CD14-positive monocyte (primary cell): ENCODE data around the gene ATF6. TPM values are rescaled to one million over a fixed set of nuclear protein-coding genes. Genes with fewer than 3 reads are reported as not detected.

Experiments used
- DNase-seq, 3 donors: peaks; one replicate each; pipeline ENCODE4 v3.0.0-alpha.2; 2011 to 2022
- H2AFZ ChIP-seq: 2 replicates; pipeline ENCODE4 v1.6.0; 2012; ENCODE audit warnings: mild to moderate bottlenecking, low read depth, low read length, inconsistent platforms; ENCODE audit not compliant: insufficient read depth, poor library complexity, severe bottlenecking
- H3K27ac ChIP-seq, 2 donors: 1 replicate in 1 of 2; 2 replicates in 1 of 2; pipeline ENCODE4 v1.5.1; 2012 to 2013; ENCODE audit warnings: low read length in 2 of 2, control low read depth in 1 of 2, inconsistent platforms in 1 of 2, low read depth in 1 of 2, mild to moderate bottlenecking in 1 of 2
- H3K27me3 ChIP-seq, 2 donors: one replicate each; pipeline versions ENCODE4 v1.6.0 to v1.6.1; 2011 to 2013; ENCODE audit warnings: low read length in 2 of 2; ENCODE audit not compliant: control insufficient read depth in 2 of 2, insufficient read depth in 2 of 2
- H3K36me3 ChIP-seq, 2 donors: replicated peaks in 1 of 2; 1 replicate in 1 of 2; 2 replicates in 1 of 2; pipeline versions ENCODE4 v1.5.1 to v1.6.1; 2012 to 2013; ENCODE audit warnings: low read length in 2 of 2, control low read depth in 1 of 2, inconsistent platforms in 1 of 2, mild to moderate bottlenecking in 1 of 2; ENCODE audit not compliant: insufficient read depth in 2 of 2, control insufficient read depth in 1 of 2
- H3K4me1 ChIP-seq, 2 donors: 1 replicate in 1 of 2; 2 replicates in 1 of 2; pipeline versions ENCODE4 v1.5.1 to v1.6.1; 2012 to 2013; ENCODE audit warnings: low read length in 2 of 2, control low read depth in 1 of 2, inconsistent platforms in 1 of 2, mild to moderate bottlenecking in 1 of 2, moderate library complexity in 1 of 2; ENCODE audit not compliant: insufficient read depth in 2 of 2, control insufficient read depth in 1 of 2
- H3K4me2 ChIP-seq: replicated peaks from 2 replicates; pipeline ENCODE3; 2012; ENCODE audit warnings: low read length, moderate library complexity, mild to moderate bottlenecking; ENCODE audit not compliant: poor library complexity, severe bottlenecking; ENCODE audit errors: extremely low read depth
- H3K4me3 ChIP-seq, 3 experiments: fragments of 200-600 bp in 1 of 3; sonication (generic) in 1 of 3; replicated peaks in 1 of 3; 1 replicate in 2 of 3; 2 replicates in 1 of 3; pipeline ENCODE4 v1.5.1; 2011 to 2013; ENCODE audit warnings: low read length in 3 of 3, mild to moderate bottlenecking in 3 of 3, control low read depth in 2 of 3, low read depth in 2 of 3, inconsistent platforms in 1 of 3, moderate library complexity in 1 of 3
- H3K79me2 ChIP-seq: 2 replicates; pipeline ENCODE4 v1.6.0; 2012; ENCODE audit warnings: mild to moderate bottlenecking, control low read depth, inconsistent platforms, low read length, moderate library complexity; ENCODE audit not compliant: insufficient read depth
- H3K9ac ChIP-seq: 2 replicates; pipeline ENCODE4 v1.6.0; 2017; ENCODE audit warnings: low read length, mild to moderate bottlenecking; ENCODE audit not compliant: insufficient read depth, poor library complexity, severe bottlenecking
- H3K9me3 ChIP-seq, 2 donors: replicated peaks in 1 of 2; 1 replicate in 1 of 2; 2 replicates in 1 of 2; pipeline versions ENCODE4 v1.5.1 to v1.6.1; 2012 to 2013; ENCODE audit warnings: low read length in 2 of 2, control low read depth in 1 of 2; ENCODE audit not compliant: control insufficient read depth in 1 of 2, insufficient read depth in 1 of 2
- H4K20me1 ChIP-seq: 2 replicates; pipeline ENCODE4 v1.6.0; 2012; ENCODE audit warnings: mild to moderate bottlenecking, low read length, control low read depth, moderate library complexity; ENCODE audit not compliant: insufficient read depth
- H3K27ac Mint-ChIP-seq, 7 donors: one replicate each; pipeline ENCODE4 v1.8.0; 2020; ENCODE audit warnings: mild to moderate bottlenecking in 7 of 7, mixed read lengths in 7 of 7, moderate library complexity in 6 of 7, inconsistent platforms in 2 of 7
- H3K27me3 Mint-ChIP-seq, 3 donors: one replicate each; pipeline ENCODE4 v1.8.0; 2021 to 2022; ENCODE audit warnings: low read depth in 3 of 3, mild to moderate bottlenecking in 3 of 3, mixed read lengths in 3 of 3, moderate library complexity in 3 of 3, inconsistent platforms in 1 of 3
- H3K36me3 Mint-ChIP-seq, 2 donors: one replicate each; pipeline ENCODE4 v1.8.0; 2020; ENCODE audit warnings: mixed read lengths in 2 of 2, inconsistent platforms in 1 of 2, mild to moderate bottlenecking in 1 of 2
- H3K4me1 Mint-ChIP-seq: one replicate; pipeline ENCODE4 v1.8.0; 2020; ENCODE audit warnings: mild to moderate bottlenecking, mixed read lengths
- H3K4me3 Mint-ChIP-seq, 2 donors: one replicate each; pipeline ENCODE4 v1.8.0; 2020; ENCODE audit warnings: mild to moderate bottlenecking in 2 of 2, mixed read lengths in 2 of 2, moderate library complexity in 1 of 2
- H3K9me3 Mint-ChIP-seq, 7 donors: one replicate each; pipeline ENCODE4 v1.8.0; 2020 to 2022; ENCODE audit warnings: mixed read lengths in 7 of 7, mild to moderate bottlenecking in 6 of 7, moderate library complexity in 6 of 7, inconsistent platforms in 2 of 7
- WGBS: methylation state at CpG from one replicate; pipeline ENCODE4 v1.1.5; 2013; ENCODE audit warnings: missing lambda C conversion rate; ENCODE audit not compliant: insufficient coverage; 5-methylcytosine and 5-hydroxymethylcytosine counted together
- intact Hi-C, 2 donors: fragments of 100-400 bp; cut with micrococcal nuclease; formaldehyde crosslinking; loops; one replicate each; pipeline versions ENCODE4 v1.15.0 to v1.15.1; 2023
- polyA plus RNA-seq, 3 donors: library from polyadenylated mRNA; depleted of rRNA in 1 of 3; unstranded in 2 of 3; stranded (reverse) in 1 of 3; fragments of 300-500 nt in 2 of 3; fragments of >200 nt in 1 of 3; fragmentation: Illumina TruSeq in 2 of 3; gene quantifications; 1 replicate in 2 of 3; 2 replicates in 1 of 3; pipeline ENCODE4 v1.2.3, GENCODE V29; 2012 to 2021
- TF ChIP-seq, protein P1 (sequence below): fragments of 200-600 bp; IDR thresholded peaks from one replicate; pipeline ENCODE4 v1.8.0; 2022; ENCODE audit warnings: antibody characterized with exemption, mild to moderate bottlenecking

Gene ATF6
- polyA plus RNA-seq, 3 donors, result 13.4 to 25.6 (median 22.2) TPM

DNA sequence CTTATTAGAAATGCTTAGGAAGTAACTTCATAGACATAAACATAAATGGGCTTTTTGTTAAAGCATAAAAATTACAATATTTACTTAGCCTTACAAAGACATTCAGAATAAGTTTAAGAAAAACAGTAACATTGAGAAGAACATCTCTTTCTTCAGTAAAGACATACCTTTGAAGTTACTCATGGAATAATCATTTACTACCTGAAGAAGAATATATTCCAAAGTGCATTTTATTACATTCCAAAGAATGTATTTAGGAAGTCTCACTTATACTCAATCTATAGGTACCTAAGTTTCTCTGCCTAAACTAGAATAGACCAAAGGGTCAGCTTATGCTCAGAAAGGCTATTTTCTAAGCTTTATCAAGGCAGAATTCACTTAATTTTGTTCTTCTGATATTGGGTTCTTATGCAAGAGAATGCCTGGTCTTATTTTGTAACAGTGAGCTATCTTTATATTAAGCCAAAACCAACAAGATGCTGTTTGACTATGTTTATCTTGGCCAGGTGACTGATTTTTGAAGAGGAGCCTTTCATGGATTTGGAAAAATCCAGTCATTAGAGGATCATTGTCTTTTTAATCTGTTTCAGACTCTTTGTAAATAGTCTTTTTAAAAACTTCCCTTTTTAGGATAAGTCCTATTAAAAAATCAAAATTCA, 147.5 kb downstream of the ATF6 start:
- Histone ChIP-seq H3K4me2 (no peak overlapping the region), H3K4me1 (no peaks in the 10 kb centered on the region), H3K36me3 (peaks cover 38 to 74% of the 10 kb centered on the region in 2 donors), H3K4me3 (no peak overlapping the region), H3K79me2 (no peaks in the 10 kb centered on the region), H3K9ac (no peak overlapping the region), H3K9me3 (no peaks in the 10 kb centered on the region), H3K27me3 (no peaks in the 10 kb centered on the region), H3K27ac (no peak overlapping the region), H4K20me1 (no peaks in the 10 kb centered on the region), H2AFZ (no peak overlapping the region)
- H3K36me3 Mint-ChIP-seq, result peaks cover 22 to 24% of the 10 kb centered on the region in 2 donors
- no peak overlapping the region for H3K4me3 Mint-ChIP-seq
- no peaks in the 10 kb centered on the region for H3K27me3 Mint-ChIP-seq
- no peak overlapping the region for H3K27ac Mint-ChIP-seq
- intact Hi-C loops, result no loop called here
- H3K9me3 Mint-ChIP-seq, result no peaks in the 10 kb centered on the region
- TF ChIP-seq, protein P1, sequence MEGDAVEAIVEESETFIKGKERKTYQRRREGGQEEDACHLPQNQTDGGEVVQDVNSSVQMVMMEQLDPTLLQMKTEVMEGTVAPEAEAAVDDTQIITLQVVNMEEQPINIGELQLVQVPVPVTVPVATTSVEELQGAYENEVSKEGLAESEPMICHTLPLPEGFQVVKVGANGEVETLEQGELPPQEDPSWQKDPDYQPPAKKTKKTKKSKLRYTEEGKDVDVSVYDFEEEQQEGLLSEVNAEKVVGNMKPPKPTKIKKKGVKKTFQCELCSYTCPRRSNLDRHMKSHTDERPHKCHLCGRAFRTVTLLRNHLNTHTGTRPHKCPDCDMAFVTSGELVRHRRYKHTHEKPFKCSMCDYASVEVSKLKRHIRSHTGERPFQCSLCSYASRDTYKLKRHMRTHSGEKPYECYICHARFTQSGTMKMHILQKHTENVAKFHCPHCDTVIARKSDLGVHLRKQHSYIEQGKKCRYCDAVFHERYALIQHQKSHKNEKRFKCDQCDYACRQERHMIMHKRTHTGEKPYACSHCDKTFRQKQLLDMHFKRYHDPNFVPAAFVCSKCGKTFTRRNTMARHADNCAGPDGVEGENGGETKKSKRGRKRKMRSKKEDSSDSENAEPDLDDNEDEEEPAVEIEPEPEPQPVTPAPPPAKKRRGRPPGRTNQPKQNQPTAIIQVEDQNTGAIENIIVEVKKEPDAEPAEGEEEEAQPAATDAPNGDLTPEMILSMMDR, result no peak
- H3K4me1 Mint-ChIP-seq, result no peaks in the 10 kb centered on the region
- DNase-seq, result no peak

DNA sequence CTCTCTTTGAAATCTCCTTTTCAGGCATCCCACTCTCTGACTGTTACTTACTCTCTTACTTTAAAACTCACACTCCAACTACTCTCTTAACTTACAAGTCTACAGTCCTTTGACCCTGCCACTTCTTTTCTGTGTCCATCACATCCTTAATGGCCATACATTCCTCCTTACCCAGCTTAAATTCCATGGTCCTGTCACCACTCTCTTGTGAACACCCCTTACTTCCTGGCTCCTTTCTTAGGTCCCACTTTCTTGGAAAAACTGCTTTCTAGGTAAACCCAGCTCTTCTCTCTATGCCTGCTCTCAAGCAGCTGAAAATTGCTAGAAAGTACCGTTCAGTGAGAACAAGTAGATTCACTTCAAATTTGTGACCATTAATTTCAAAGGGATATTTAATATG, 148.5 kb downstream of the ATF6 start:
- WGBS, result no CpG with 5 or more reads among the region's 1 CpG
- H3K79me2 ChIP-seq, result no peaks in the 10 kb centered on the region
- no peaks in the 10 kb centered on the region for H3K27me3 ChIP-seq
- no peaks in the 10 kb centered on the region for H3K9me3 ChIP-seq
- peaks cover 18 to 19% of the 10 kb centered on the region in 2 donors for H3K36me3 Mint-ChIP-seq
- H4K20me1 ChIP-seq, result no peaks in the 10 kb centered on the region
- TF ChIP-seq, protein P1, result no peak
- H3K4me1 Mint-ChIP-seq, result no peaks in the 10 kb centered on the region
- no peak overlapping the region for H2AFZ ChIP-seq
- H3K9ac ChIP-seq, result no peak overlapping the region
- intact Hi-C loops, result no loop called here
- no peaks in the 10 kb centered on the region for H3K27me3 Mint-ChIP-seq
- H3K9me3 Mint-ChIP-seq, result no peaks in the 10 kb centered on the region
- H3K27ac Mint-ChIP-seq, result no peak overlapping the region
- H3K4me1 ChIP-seq, result no peaks in the 10 kb centered on the region
- no peak overlapping the region for H3K4me3 Mint-ChIP-seq
- peaks cover 38 to 76% of the 10 kb centered on the region in 2 donors for H3K36me3 ChIP-seq
- no peak overlapping the region for H3K4me3 ChIP-seq
- DNase-seq, result no peak
- no peak overlapping the region for H3K27ac ChIP-seq
- H3K4me2 ChIP-seq, result no peak overlapping the region
